ENCODE results near the gene TMEM100. TPM values are rescaled to one million over a fixed set of nuclear protein-coding genes. Genes with fewer than 3 reads are reported as not detected.
A peak's percentile ranks its signal among the peaks of the same experiment; 100 is the strongest.

TMEM100 gene
- polyA plus RNA-seq, 4 donors = 62.3 to 88.6 (median 72.1) TPM

GRCh38 chr17:55720919-55721836, 1.5 kb downstream of the TMEM100 start:
- no peak for DNase-seq (ENCODE audit: low read depth in 4 of 4, low spot score in 3 of 4)

GRCh38 chr17:55717898-55718735, 4.5 kb downstream of the TMEM100 start:
- DNase-seq (ENCODE audit: low read depth in 4 of 4, low spot score in 3 of 4) = peak in 2 of 4 donors; percentile 70 to 82

GRCh38 chr17:55717432-55717831, 5.2 kb downstream of the TMEM100 start:
- DNase-seq (ENCODE audit: low read depth in 4 of 4, low spot score in 3 of 4) = no peak

GRCh38 chr17:55710829-55711496, 11.7 kb downstream of the TMEM100 start:
- DNase-seq (ENCODE audit: low read depth in 4 of 4, low spot score in 3 of 4) = no peak

- no peak for DNase-seq (ENCODE audit: low read depth in 4 of 4, low spot score in 3 of 4)
Observed at GRCh38 chr17:55710410-55710809, 12.3 kb downstream of the TMEM100 start.

GRCh38 chr17:55709984-55710383, 12.7 kb downstream of the TMEM100 start:
- no peak for DNase-seq (ENCODE audit: low read depth in 4 of 4, low spot score in 3 of 4)

- DNase-seq (ENCODE audit: low read depth in 4 of 4, low spot score in 3 of 4) = no peak
Observed at GRCh38 chr17:55709440-55709839, 13.2 kb downstream of the TMEM100 start.

- DNase-seq (ENCODE audit: low read depth in 4 of 4, low spot score in 3 of 4) = no peak
Observed at GRCh38 chr17:55708175-55708974, 14.3 kb downstream of the TMEM100 start.

- no peak for DNase-seq (ENCODE audit: low read depth in 4 of 4, low spot score in 3 of 4)
Observed at GRCh38 chr17:55706808-55707773, 15.6 kb downstream of the TMEM100 start.

GRCh38 chr17:55705847-55706246, 16.8 kb downstream of the TMEM100 start:
- no peak for DNase-seq (ENCODE audit: low read depth in 4 of 4, low spot score in 3 of 4)

GRCh38 chr17:55704401-55704800, 18.3 kb downstream of the TMEM100 start:
- no peak for DNase-seq (ENCODE audit: low read depth in 4 of 4, low spot score in 3 of 4)

- DNase-seq (ENCODE audit: low read depth in 4 of 4, low spot score in 3 of 4) = no peak
Observed at GRCh38 chr17:55702150-55702549, 20.5 kb downstream of the TMEM100 start.

GRCh38 chr17:55699181-55699860, 23.3 kb downstream of the TMEM100 start:
- peak in 1 of 4 donors; percentile 65 for DNase-seq (ENCODE audit: low read depth in 4 of 4, low spot score in 3 of 4)

GRCh38 chr17:55694286-55694910, 28.3 kb downstream of the TMEM100 start:
- no peak for DNase-seq (ENCODE audit: low read depth in 4 of 4, low spot score in 3 of 4)

- no peak for DNase-seq (ENCODE audit: low read depth in 4 of 4, low spot score in 3 of 4)
Observed at GRCh38 chr17:55693254-55694216, 29.1 kb downstream of the TMEM100 start.

GRCh38 chr17:55692276-55692675, 30.4 kb downstream of the TMEM100 start:
- no peak for DNase-seq (ENCODE audit: low read depth in 4 of 4, low spot score in 3 of 4)

- no peak for DNase-seq (ENCODE audit: low read depth in 4 of 4, low spot score in 3 of 4)
Observed at GRCh38 chr17:55691666-55692065, 31.0 kb downstream of the TMEM100 start.

Measured in left renal pelvis (tissue), 4 donors.